Activated CD4-positive, alpha-beta T cell treated with anti-CD3 and anti-CD28 coated beads, Interleukin-2, amount 10 ng/mL, durations not matched to agents 7 days and 5 days (primary cell): ENCODE measurements around the gene STRN4. TPM values are rescaled to one million over a fixed set of nuclear protein-coding genes. Genes with fewer than 3 reads are reported as not detected.
A peak's percentile ranks its signal among the peaks of the same experiment; 100 is the strongest.
"Not testable (repeated sequence)": the region's sequence is repeated elsewhere in the genome, so short reads cannot be mapped to it uniquely, and the experiment has no call there.

Experiments
- CTCF ChIA-PET: fragments of 350-600 bp; sonication (Branson Sonifier 250); formaldehyde crosslinking; loops from one replicate; lab custom pipeline; 2021; ENCODE audit warnings: antibody characterized with exemption; lab: Charles Lee
- POLR2A ChIA-PET: fragments of 350-600 bp; sonication (Branson Sonifier 250); formaldehyde crosslinking; loops from one replicate; lab custom pipeline; 2021; ENCODE audit warnings: antibody characterized with exemption; lab: Charles Lee
- DNase-seq: peaks from one replicate; pipeline ENCODE4 v3.0.0-alpha.2; 2020
- H3K27ac Mint-ChIP-seq: one replicate; pipeline ENCODE4 v1.8.0; 2021; ENCODE audit warnings: mild to moderate bottlenecking, moderate library complexity, mixed read lengths
- H3K27me3 Mint-ChIP-seq: one replicate; pipeline ENCODE4 v1.8.0; 2021; ENCODE audit warnings: mixed read lengths
- H3K36me3 Mint-ChIP-seq: one replicate; pipeline ENCODE4 v1.8.0; 2021; ENCODE audit warnings: low read depth, mixed read lengths
- H3K4me1 Mint-ChIP-seq: one replicate; pipeline ENCODE4 v1.8.0; 2021; ENCODE audit warnings: mixed read lengths
- H3K4me3 Mint-ChIP-seq: one replicate; pipeline ENCODE4 v1.8.0; 2021; ENCODE audit warnings: mild to moderate bottlenecking, moderate library complexity, mixed read lengths
- H3K9me3 Mint-ChIP-seq: one replicate; pipeline ENCODE4 v1.8.0; 2021; ENCODE audit warnings: mixed read lengths
- total RNA-seq, 2 experiments: library from RNA; stranded (reverse); gene quantifications; one replicate each; pipeline ENCODE4 v1.2.3, GENCODE V29; 2021

STRN4 gene
- total RNA-seq, 2 experiments from 2014 or later = 77.9 to 86.4 TPM

- POLR2A ChIA-PET = no interaction called here
- peaks cover 58% of the 10 kb centered on the region for H3K36me3 Mint-ChIP-seq
- no peaks in the 10 kb centered on the region for H3K27me3 Mint-ChIP-seq
- CTCF ChIA-PET = interaction anchor here (0.5 to 4.2 kb wide), 9 partner anchors 9 to 63 kb away, joined by 3 to 20 read pairs (median 4); no protein-coding TSS in a partner anchor
- H3K4me3 Mint-ChIP-seq = peak overlapping the region; percentile 94
- peaks cover 37% of the 10 kb centered on the region for H3K4me1 Mint-ChIP-seq
- no peaks in the 10 kb centered on the region for H3K9me3 Mint-ChIP-seq
- peak; percentile 87 for DNase-seq
- peak overlapping the region; percentile 96 for H3K27ac Mint-ChIP-seq
Measured at GRCh38 chr19:46713781-46714443, 32.3 kb downstream of the STRN4 start.

GRCh38 chr19:46712768-46713338, 33.4 kb downstream of the STRN4 start:
- ChIA-PET POLR2A (interaction anchor here (0.6 kb wide), 1 partner anchor 16 kb away, joined by 3 read pairs; no protein-coding TSS in a partner anchor), CTCF (interaction anchor here (0.5 to 4.2 kb wide), 9 partner anchors 8 to 105 kb away, joined by 3 to 20 read pairs (median 4); no protein-coding TSS in a partner anchor)
- peak overlapping the region; percentile 94 for H3K4me3 Mint-ChIP-seq
- not testable (repeated sequence) for DNase-seq, H3K9me3 Mint-ChIP-seq, H3K27me3 Mint-ChIP-seq
- H3K27ac Mint-ChIP-seq = peak overlapping the region; percentile 71
- peaks cover 27% of the 10 kb centered on the region for H3K4me1 Mint-ChIP-seq
- H3K36me3 Mint-ChIP-seq = peaks cover 60% of the 10 kb centered on the region

- H3K4me3 Mint-ChIP-seq = no peak overlapping the region
- H3K27me3 Mint-ChIP-seq = no peaks in the 10 kb centered on the region
- peaks cover 24% of the 10 kb centered on the region for H3K4me1 Mint-ChIP-seq
- no peak overlapping the region for H3K27ac Mint-ChIP-seq
- ChIA-PET POLR2A (no interaction called here), CTCF (interaction anchor here (0.7 to 2.0 kb wide), 5 partner anchors 8 to 415 kb away, joined by 3 to 9 read pairs (median 3); no protein-coding TSS in a partner anchor)
- H3K36me3 Mint-ChIP-seq = peaks cover 62% of the 10 kb centered on the region
- DNase-seq = no peak
- H3K9me3 Mint-ChIP-seq = no peaks in the 10 kb centered on the region
Measured at GRCh38 chr19:46710687-46711086, 35.6 kb downstream of the STRN4 start.

GRCh38 chr19:46704379-46705076, 41.7 kb downstream of the STRN4 start:
- Mint-ChIP-seq H3K36me3 (peaks cover 58% of the 10 kb centered on the region), H3K27me3 (no peaks in the 10 kb centered on the region), H3K4me3 (no peak overlapping the region), H3K4me1 (peaks cover 10% of the 10 kb centered on the region), H3K9me3 (no peaks in the 10 kb centered on the region), H3K27ac (peak overlapping the region; percentile 78)
- DNase-seq = peak; percentile 89
- ChIA-PET CTCF (interaction anchor here (0.6 to 5.5 kb wide), 20 partner anchors 9 to 1417 kb away, joined by 3 to 36 read pairs (median 4); partner anchors contain the start of genes FOXA3 and PNMA8C), POLR2A (no interaction called here)

- no peak overlapping the region for H3K4me3 Mint-ChIP-seq
- ChIA-PET CTCF (no interaction called here), POLR2A (no interaction called here)
- no peaks in the 10 kb centered on the region for H3K27me3 Mint-ChIP-seq
- H3K36me3 Mint-ChIP-seq = peaks cover 65% of the 10 kb centered on the region
- peaks cover 17% of the 10 kb centered on the region for H3K4me1 Mint-ChIP-seq
- DNase-seq = no peak
- H3K9me3 Mint-ChIP-seq = no peaks in the 10 kb centered on the region
- no peak overlapping the region for H3K27ac Mint-ChIP-seq
Measured at GRCh38 chr19:46700704-46701103, 45.5 kb downstream of the STRN4 start.

- POLR2A ChIA-PET = no interaction called here
- Mint-ChIP-seq H3K27ac (peak overlapping the region; percentile 54), H3K36me3 (peaks cover 66% of the 10 kb centered on the region), H3K9me3 (no peaks in the 10 kb centered on the region), H3K4me1 (peaks cover 7% of the 10 kb centered on the region), H3K27me3 (no peaks in the 10 kb centered on the region), H3K4me3 (no peak overlapping the region)
- DNase-seq = no peak
- CTCF ChIA-PET = interaction anchor here (0.6 kb wide), 1 partner anchor 10 kb away, joined by 4 read pairs; no protein-coding TSS in a partner anchor
Measured at GRCh38 chr19:46698395-46699321, 47.6 kb downstream of the STRN4 start.

- peaks cover 71% of the 10 kb centered on the region for H3K36me3 Mint-ChIP-seq
- CTCF ChIA-PET = interaction anchor here (0.6 to 0.9 kb wide), 3 partner anchors 31 to 1244 kb away, joined by 3 to 4 read pairs (median 4); no protein-coding TSS in a partner anchor
- POLR2A ChIA-PET = interaction anchor here (0.6 kb wide), 1 partner anchor 110 kb away, joined by 3 read pairs; no protein-coding TSS in a partner anchor
Measured at GRCh38 chr19:46697204-46697960, 48.9 kb downstream of the STRN4 start.

GRCh38 chr19:46696866-46697203, 49.4 kb downstream of the STRN4 start:
- peaks cover 74% of the 10 kb centered on the region for H3K36me3 Mint-ChIP-seq
- H3K27ac Mint-ChIP-seq = no peak overlapping the region
- no peak overlapping the region for H3K4me3 Mint-ChIP-seq
- ChIA-PET CTCF (interaction anchor here (0.6 to 0.9 kb wide), 3 partner anchors 31 to 1243 kb away, joined by 3 to 4 read pairs (median 4); no protein-coding TSS in a partner anchor), POLR2A (no interaction called here)
- H3K9me3 Mint-ChIP-seq = no peaks in the 10 kb centered on the region
- H3K27me3 Mint-ChIP-seq = no peaks in the 10 kb centered on the region
- DNase-seq = no peak
- H3K4me1 Mint-ChIP-seq = peaks cover 7% of the 10 kb centered on the region

More at GRCh38 chr19:46697204-46697960, 48.9 kb downstream of the STRN4 start:
- Mint-ChIP-seq H3K4me3 (no peak overlapping the region), H3K27me3 (no peaks in the 10 kb centered on the region), H3K9me3 (no peaks in the 10 kb centered on the region), H3K27ac (peak overlapping the region; percentile 46), H3K4me1 (peaks cover 7% of the 10 kb centered on the region)
- peak; percentile 28 for DNase-seq

GRCh38 chr19:46696052-46696451, 50.2 kb downstream of the STRN4 start:
- H3K4me3 Mint-ChIP-seq = no peak overlapping the region
- ChIA-PET POLR2A (no interaction called here), CTCF (interaction anchor here (0.6 to 2.0 kb wide), 2 partner anchors 9 to 21 kb away, joined by 3 to 5 read pairs; no protein-coding TSS in a partner anchor)
- H3K27me3 Mint-ChIP-seq = no peaks in the 10 kb centered on the region
- peaks cover 7% of the 10 kb centered on the region for H3K4me1 Mint-ChIP-seq
- DNase-seq = no peak
- H3K9me3 Mint-ChIP-seq = no peaks in the 10 kb centered on the region
- H3K36me3 Mint-ChIP-seq = peaks cover 77% of the 10 kb centered on the region
- no peak overlapping the region for H3K27ac Mint-ChIP-seq

GRCh38 chr19:46693760-46694159, 52.5 kb downstream of the STRN4 start:
- no peak for DNase-seq
- H3K36me3 Mint-ChIP-seq = peaks cover 82% of the 10 kb centered on the region
- CTCF ChIA-PET = interaction anchor here (1.6 kb wide), 1 partner anchor 22 kb away, joined by 4 read pairs; no protein-coding TSS in a partner anchor
- no peaks in the 10 kb centered on the region for H3K27me3 Mint-ChIP-seq
- peaks cover 7% of the 10 kb centered on the region for H3K4me1 Mint-ChIP-seq
- no peak overlapping the region for H3K27ac Mint-ChIP-seq
- no peak overlapping the region for H3K4me3 Mint-ChIP-seq
- POLR2A ChIA-PET = no interaction called here
- H3K9me3 Mint-ChIP-seq = no peaks in the 10 kb centered on the region
